Heart left ventricle (tissue), 13 donors: Measurements from ENCODE around the gene RDH16.

ENCODE experiments used
- CTCF ChIP-seq, 12 donors: fragments of 200-600 bp; sonication (generic) in 4 of 12; IDR thresholded peaks; one replicate each; pipeline versions ENCODE4 v1.5.0 to v1.8.0; 2018 to 2022; ENCODE audit warnings: antibody characterized with exemption in 12 of 12, mild to moderate bottlenecking in 5 of 12
- POLR2A ChIP-seq, 2 donors: fragments of 450-650 bp; IDR thresholded peaks; one replicate each; pipeline ENCODE4 v1.6.1; 2017; ENCODE audit warnings: antibody characterized with exemption in 2 of 2, mild to moderate bottlenecking in 2 of 2, moderate library complexity in 2 of 2
- donor health status: ischemic (EF 13 %, LVEDD 7.1; RV severe dilation, severe dysfunction).
- donor health status: DM: no; HTN: yes; CAD: no.
- donor health status: DM: no; HTN: no; CAD: no.
- donor health status: ischemic (EF 25% LVEDD 6.9; RV normal size, moderate dysfunction).
- donor health status: ischemic (EF 25% LVEDD 5.7; RV mildly dilated, moderate dysfunction).
- donor health status: ischemic (EF 35%, LVEDD 5.7; RV mildly dilated, moderate dysfunction).
- donor health status: nonischemic (EF 11% LVEDD 7.7; RV severe dilation, severe dysfunction).
- donor health status: DM: yes; HTN: yes; CAD: no.
- donor health status: PGD.
- donor health status: ischemic (EF 29% LVEDD 5.4; RV normal size, mild dysfunction).
- donor health status: nonischemic (EF 23%, LVEDD 6.1; RV moderate dilation, normal function).

- TF ChIP-seq CTCF (IDR thresholded peaks at IDR 0.05) (no peak), POLR2A (IDR thresholded peaks at IDR 0.05) (no peak)
Measured at GRCh38 chr12:56954958-56955355, 2.5 kb downstream of the RDH16 start.
